ENCODE results near the gene SLC24A5.
A peak's percentile ranks its signal among the peaks of the same experiment; 100 is the strongest.

SLC24A5 gene

DNA sequence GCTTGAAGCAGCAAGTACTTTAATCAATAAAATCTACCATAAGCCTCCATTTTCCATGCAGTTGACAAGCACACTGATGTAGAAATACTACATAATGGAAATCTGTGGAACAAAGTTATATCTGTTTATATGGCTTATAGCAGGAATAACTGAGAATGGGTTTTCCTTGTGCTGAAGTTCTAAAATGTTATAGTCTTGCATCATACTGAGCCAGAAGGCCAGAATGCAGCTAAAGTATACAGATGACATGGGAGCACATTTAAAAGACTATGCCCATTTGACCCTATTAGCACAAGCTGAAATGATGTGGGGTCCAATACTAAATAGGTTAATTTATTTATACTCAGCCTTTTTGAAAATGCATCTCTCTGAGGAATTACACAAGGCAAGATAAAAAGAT is 25.1 kb downstream of the SLC24A5 start:
- Histone ChIP-seq H3K9me3 (ENCODE audit: control insufficient read depth in 5 of 5, low read length in 5 of 5) (no peaks in the 10 kb centered on the region), H3K9ac (ENCODE audit: low read length in 5 of 5) (no peak overlapping the region), H3K4me3 (ENCODE audit: low read depth in 1 of 5, low read length in 5 of 5) (no peak overlapping the region), H3K27me3 (ENCODE audit: control insufficient read depth in 5 of 5, insufficient read depth in 4 of 5, low read length in 5 of 5) (no peaks in the 10 kb centered on the region), H3K36me3 (ENCODE audit: control insufficient read depth in 5 of 5, insufficient read depth in 5 of 5, low read length in 5 of 5) (peaks cover 0 to 15% (median 0%) of the 10 kb centered on the region in 5 donors), H3K4me1 (ENCODE audit: control insufficient read depth in 5 of 5, insufficient read depth in 5 of 5, low read length in 5 of 5) (peaks cover 0 to 9% (median 0%) of the 10 kb centered on the region in 5 donors), H3K27ac (ENCODE audit: low read depth, low read length) (no peak overlapping the region)

DNA sequence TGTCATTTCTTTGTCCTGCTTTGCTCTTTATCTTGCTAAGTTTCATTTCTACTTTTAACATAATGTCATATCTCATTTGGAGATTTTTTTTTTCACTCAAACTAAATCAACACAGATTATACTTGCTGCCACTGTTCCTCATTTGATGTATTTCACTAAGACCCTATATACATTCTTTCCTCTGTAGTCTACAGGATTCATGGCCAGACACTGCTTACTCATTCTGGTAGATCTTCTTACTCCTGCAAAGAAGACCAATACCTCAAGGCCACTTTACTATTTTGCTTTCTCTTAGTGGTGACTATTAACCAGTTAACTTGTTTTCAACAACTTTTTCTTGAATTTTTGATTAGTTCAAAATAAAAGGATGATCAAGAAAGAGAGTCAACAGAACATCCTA is 26.6 kb downstream of the SLC24A5 start:
- Histone ChIP-seq H3K9me3 (ENCODE audit: control insufficient read depth in 5 of 5, low read length in 5 of 5) (no peaks in the 10 kb centered on the region), H3K4me3 (ENCODE audit: low read depth in 1 of 5, low read length in 5 of 5) (no peak overlapping the region)

DNA sequence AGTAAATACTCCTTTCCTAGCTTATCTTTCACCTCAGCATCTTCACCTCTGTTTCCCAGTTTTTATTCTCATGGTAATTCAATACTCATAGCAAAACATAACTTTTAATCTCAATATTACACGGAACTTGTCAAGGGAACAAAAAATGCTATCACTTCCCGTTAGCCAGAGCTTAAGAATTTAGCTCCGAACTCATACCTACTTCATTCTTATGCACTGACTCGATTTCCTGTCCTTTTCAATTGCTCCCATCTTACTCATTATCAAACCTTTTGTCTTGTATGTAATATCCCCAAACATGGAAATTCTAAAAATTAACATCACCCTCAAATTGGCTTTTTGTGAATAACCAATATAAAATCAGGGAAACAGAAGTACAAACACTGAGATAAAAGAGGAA is 29.1 kb downstream of the SLC24A5 start:
- H3K36me3 ChIP-seq (ENCODE audit: control insufficient read depth in 5 of 5, insufficient read depth in 5 of 5, low read length in 5 of 5): peaks cover 0 to 7% (median 0%) of the 10 kb centered on the region in 5 donors

More for the DNA sequence above, 26.6 kb downstream of the SLC24A5 start:
- Histone ChIP-seq H3K27ac (ENCODE audit: low read depth, low read length) (no peak overlapping the region), H3K27me3 (ENCODE audit: control insufficient read depth in 5 of 5, insufficient read depth in 4 of 5, low read length in 5 of 5) (no peaks in the 10 kb centered on the region), H3K4me1 (ENCODE audit: control insufficient read depth in 5 of 5, insufficient read depth in 5 of 5, low read length in 5 of 5) (peaks cover 0 to 9% (median 0%) of the 10 kb centered on the region in 5 donors), H3K9ac (ENCODE audit: low read length in 5 of 5) (no peak overlapping the region), H3K36me3 (ENCODE audit: control insufficient read depth in 5 of 5, insufficient read depth in 5 of 5, low read length in 5 of 5) (peaks cover 0 to 11% (median 0%) of the 10 kb centered on the region in 5 donors)

DNA sequence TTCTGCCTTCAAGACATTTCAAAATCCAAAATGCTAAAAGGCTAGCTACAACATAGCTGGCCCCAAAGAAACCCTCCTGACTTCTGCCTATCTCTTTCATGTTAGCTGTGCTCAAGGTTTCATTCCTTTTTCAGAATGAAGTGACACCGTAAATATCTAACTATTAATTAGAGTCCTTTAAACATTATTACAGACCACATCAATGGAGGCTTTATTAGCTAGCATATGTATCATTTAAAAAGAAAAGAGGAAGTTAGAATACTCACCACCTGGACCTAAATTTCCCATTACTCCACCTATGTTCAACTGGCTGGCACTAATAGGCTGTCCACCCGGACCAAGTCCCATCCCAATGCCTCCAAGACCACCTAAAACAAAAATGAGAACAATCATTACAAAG is 32.7 kb downstream of the SLC24A5 start:
- H3K9ac ChIP-seq (ENCODE audit: low read length in 5 of 5): no peak overlapping the region
- no peak overlapping the region for H3K27ac ChIP-seq (ENCODE audit: low read depth, low read length)
- no peaks in the 10 kb centered on the region for H3K27me3 ChIP-seq (ENCODE audit: control insufficient read depth in 5 of 5, insufficient read depth in 4 of 5, low read length in 5 of 5)
- no peak overlapping the region for H3K4me3 ChIP-seq (ENCODE audit: low read depth in 1 of 5, low read length in 5 of 5)
- H3K4me1 ChIP-seq (ENCODE audit: control insufficient read depth in 5 of 5, insufficient read depth in 5 of 5, low read length in 5 of 5): no peaks in the 10 kb centered on the region
- H3K9me3 ChIP-seq (ENCODE audit: control insufficient read depth in 5 of 5, low read length in 5 of 5): no peaks in the 10 kb centered on the region
- peaks cover 0 to 8% (median 0%) of the 10 kb centered on the region in 5 donors for H3K36me3 ChIP-seq (ENCODE audit: control insufficient read depth in 5 of 5, insufficient read depth in 5 of 5, low read length in 5 of 5)

More for the DNA sequence above, 29.1 kb downstream of the SLC24A5 start:
- Histone ChIP-seq H3K9ac (ENCODE audit: low read length in 5 of 5) (no peak overlapping the region), H3K4me3 (ENCODE audit: low read depth in 1 of 5, low read length in 5 of 5) (no peak overlapping the region), H3K27me3 (ENCODE audit: control insufficient read depth in 5 of 5, insufficient read depth in 4 of 5, low read length in 5 of 5) (no peaks in the 10 kb centered on the region), H3K9me3 (ENCODE audit: control insufficient read depth in 5 of 5, low read length in 5 of 5) (no peaks in the 10 kb centered on the region), H3K4me1 (ENCODE audit: control insufficient read depth in 5 of 5, insufficient read depth in 5 of 5, low read length in 5 of 5) (peaks cover 0 to 2% (median 0%) of the 10 kb centered on the region in 5 donors), H3K27ac (ENCODE audit: low read depth, low read length) (no peak overlapping the region)

DNA sequence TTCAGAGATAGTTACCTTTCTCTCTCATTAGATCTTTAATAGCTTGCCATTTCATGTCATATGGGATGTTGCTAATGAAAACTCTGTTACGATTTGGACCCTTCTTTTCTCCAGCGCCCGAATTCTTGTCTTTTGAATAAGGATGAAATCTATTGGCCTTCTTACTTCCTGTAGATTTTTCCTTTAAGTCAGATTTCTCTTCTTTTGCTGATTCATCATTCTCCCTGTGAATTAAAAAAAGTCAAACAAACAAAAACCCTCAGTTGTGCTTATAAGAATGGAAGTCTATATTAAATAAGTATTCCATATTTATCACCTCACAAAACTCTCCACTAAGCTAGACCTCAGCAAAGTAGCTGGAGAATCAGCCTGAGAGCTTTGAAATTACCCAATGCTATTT is 47.8 kb downstream of the SLC24A5 start:
- Histone ChIP-seq H3K9me3 (ENCODE audit: control insufficient read depth in 5 of 5, low read length in 5 of 5) (no peaks in the 10 kb centered on the region), H3K27me3 (ENCODE audit: control insufficient read depth in 5 of 5, insufficient read depth in 4 of 5, low read length in 5 of 5) (no peaks in the 10 kb centered on the region), H3K4me3 (ENCODE audit: low read depth in 1 of 5, low read length in 5 of 5) (no peak overlapping the region), H3K9ac (ENCODE audit: low read length in 5 of 5) (no peak overlapping the region), H3K27ac (ENCODE audit: low read depth, low read length) (no peak overlapping the region), H3K4me1 (ENCODE audit: control insufficient read depth in 5 of 5, insufficient read depth in 5 of 5, low read length in 5 of 5) (no peaks in the 10 kb centered on the region), H3K36me3 (ENCODE audit: control insufficient read depth in 5 of 5, insufficient read depth in 5 of 5, low read length in 5 of 5) (peaks cover 0 to 5% (median 0%) of the 10 kb centered on the region in 5 donors)

DNA sequence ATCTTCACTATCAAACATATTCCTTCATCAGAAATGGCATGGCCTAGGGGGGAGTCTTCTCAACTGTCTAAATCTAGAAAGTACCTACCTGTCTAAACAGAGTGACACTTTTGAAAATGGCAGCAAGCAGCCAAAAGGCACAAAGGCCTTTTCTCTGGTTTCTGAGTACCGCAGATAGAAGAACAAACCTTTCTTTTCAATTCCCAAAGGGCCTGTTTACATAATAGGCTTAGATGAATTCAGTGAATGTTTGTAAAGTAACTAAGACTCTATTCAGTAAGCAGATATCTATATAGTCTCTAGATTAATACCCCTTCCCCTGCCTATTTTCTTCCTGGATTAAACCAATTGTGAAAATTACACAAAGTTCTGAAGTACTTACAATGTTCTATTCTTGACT is 50.2 kb downstream of the SLC24A5 start:
- H3K27ac ChIP-seq (ENCODE audit: low read depth, low read length): no peak overlapping the region
- H3K9ac ChIP-seq (ENCODE audit: low read length in 5 of 5): no peak overlapping the region
- H3K4me3 ChIP-seq (ENCODE audit: low read depth in 1 of 5, low read length in 5 of 5): no peak overlapping the region
- H3K4me1 ChIP-seq (ENCODE audit: control insufficient read depth in 5 of 5, insufficient read depth in 5 of 5, low read length in 5 of 5): no peaks in the 10 kb centered on the region
- H3K9me3 ChIP-seq (ENCODE audit: control insufficient read depth in 5 of 5, low read length in 5 of 5): no peaks in the 10 kb centered on the region
- no peaks in the 10 kb centered on the region for H3K36me3 ChIP-seq (ENCODE audit: control insufficient read depth in 5 of 5, insufficient read depth in 5 of 5, low read length in 5 of 5)
- H3K27me3 ChIP-seq (ENCODE audit: control insufficient read depth in 5 of 5, insufficient read depth in 4 of 5, low read length in 5 of 5): no peaks in the 10 kb centered on the region

DNA sequence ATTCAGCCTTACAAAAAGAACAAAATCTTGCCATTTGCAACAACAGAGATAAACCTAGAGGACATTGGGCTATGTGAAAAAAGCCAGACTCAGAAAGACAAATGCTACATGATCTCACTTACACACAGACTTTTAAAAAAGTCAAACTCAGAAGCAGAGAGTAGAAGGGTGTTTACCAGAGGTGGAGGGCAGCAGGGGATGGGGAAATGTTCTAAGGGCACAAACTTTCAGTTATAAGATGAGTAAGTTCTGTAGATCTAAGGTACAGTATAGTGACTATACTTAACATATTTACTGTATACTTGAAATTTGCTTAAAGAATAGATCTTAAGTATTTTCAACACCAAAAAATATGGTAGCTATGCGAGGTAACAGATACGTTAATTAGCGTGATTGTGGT is 54.3 kb downstream of the SLC24A5 start:
- Histone ChIP-seq H3K9ac (ENCODE audit: low read length in 5 of 5) (no peak overlapping the region), H3K27ac (ENCODE audit: low read depth, low read length) (no peak overlapping the region), H3K9me3 (ENCODE audit: control insufficient read depth in 5 of 5, low read length in 5 of 5) (no peaks in the 10 kb centered on the region), H3K36me3 (ENCODE audit: control insufficient read depth in 5 of 5, insufficient read depth in 5 of 5, low read length in 5 of 5) (no peaks in the 10 kb centered on the region), H3K4me3 (ENCODE audit: low read depth in 1 of 5, low read length in 5 of 5) (no peak overlapping the region), H3K27me3 (ENCODE audit: control insufficient read depth in 5 of 5, insufficient read depth in 4 of 5, low read length in 5 of 5) (no peaks in the 10 kb centered on the region), H3K4me1 (ENCODE audit: control insufficient read depth in 5 of 5, insufficient read depth in 5 of 5, low read length in 5 of 5) (peaks cover 0 to 18% (median 6%) of the 10 kb centered on the region in 5 donors)

DNA sequence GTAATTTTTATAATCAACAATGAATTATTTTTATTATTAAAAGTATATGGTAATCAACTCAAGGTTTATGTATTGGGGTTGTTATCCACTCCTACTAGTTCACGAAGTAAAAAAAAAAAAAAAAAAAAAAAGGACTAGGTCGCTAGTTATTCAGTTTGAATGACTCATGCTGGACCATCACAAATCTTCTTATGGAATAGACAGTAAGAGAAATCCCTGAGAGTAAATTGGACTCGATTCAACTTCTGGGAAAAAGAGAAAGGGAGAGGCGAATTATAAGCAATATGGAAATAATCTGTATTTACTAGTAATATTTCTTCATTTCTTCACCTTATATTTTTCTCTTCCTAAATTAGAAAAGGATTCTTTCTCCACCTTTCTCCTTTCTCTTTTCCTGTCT is 55.3 kb downstream of the SLC24A5 start:
- Histone ChIP-seq H3K4me3 (ENCODE audit: low read depth in 1 of 5, low read length in 5 of 5) (no peak overlapping the region), H3K36me3 (ENCODE audit: control insufficient read depth in 5 of 5, insufficient read depth in 5 of 5, low read length in 5 of 5) (no peaks in the 10 kb centered on the region), H3K27ac (ENCODE audit: low read depth, low read length) (no peak overlapping the region), H3K4me1 (ENCODE audit: control insufficient read depth in 5 of 5, insufficient read depth in 5 of 5, low read length in 5 of 5) (peaks cover 0 to 18% (median 6%) of the 10 kb centered on the region in 5 donors), H3K9me3 (ENCODE audit: control insufficient read depth in 5 of 5, low read length in 5 of 5) (no peaks in the 10 kb centered on the region), H3K27me3 (ENCODE audit: control insufficient read depth in 5 of 5, insufficient read depth in 4 of 5, low read length in 5 of 5) (peaks cover 0 to under 1% (median 0%) of the 10 kb centered on the region in 5 donors), H3K9ac (ENCODE audit: low read length in 5 of 5) (no peak overlapping the region)

DNA sequence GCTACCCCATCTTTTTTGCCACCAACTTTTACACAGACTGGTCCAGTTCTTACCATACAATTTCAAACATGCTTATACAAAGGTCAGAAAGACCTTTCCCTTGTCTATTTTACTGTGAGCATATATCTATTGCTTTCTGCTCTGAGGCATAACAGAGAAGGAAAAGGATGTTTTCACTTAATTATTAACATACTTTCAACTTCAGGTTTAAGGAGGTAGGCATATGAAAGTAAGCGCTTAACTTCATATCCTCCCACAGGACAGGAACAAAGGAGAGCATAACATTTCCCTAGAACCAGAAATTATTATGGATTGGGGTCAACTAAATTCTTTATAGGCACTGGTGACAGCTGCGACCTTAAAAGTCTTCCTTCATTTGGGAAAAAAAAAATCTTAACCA is 56.2 kb downstream of the SLC24A5 start:
- H3K4me1 ChIP-seq (ENCODE audit: control insufficient read depth in 5 of 5, insufficient read depth in 5 of 5, low read length in 5 of 5): peaks cover 0 to 18% (median 6%) of the 10 kb centered on the region in 5 donors
- peak overlapping the region in 3 of 5 donors; percentile 45 to 72 (median 63) for H3K4me3 ChIP-seq (ENCODE audit: low read depth in 1 of 5, low read length in 5 of 5)
- no peaks in the 10 kb centered on the region for H3K36me3 ChIP-seq (ENCODE audit: control insufficient read depth in 5 of 5, insufficient read depth in 5 of 5, low read length in 5 of 5)
- H3K27ac ChIP-seq (ENCODE audit: low read depth, low read length): no peak overlapping the region
- peak overlapping the region in 1 of 5 donors; percentile 64 for H3K9ac ChIP-seq (ENCODE audit: low read length in 5 of 5)
- peaks cover 0 to 2% (median 0%) of the 10 kb centered on the region in 5 donors for H3K27me3 ChIP-seq (ENCODE audit: control insufficient read depth in 5 of 5, insufficient read depth in 4 of 5, low read length in 5 of 5)
- no peaks in the 10 kb centered on the region for H3K9me3 ChIP-seq (ENCODE audit: control insufficient read depth in 5 of 5, low read length in 5 of 5)

DNA sequence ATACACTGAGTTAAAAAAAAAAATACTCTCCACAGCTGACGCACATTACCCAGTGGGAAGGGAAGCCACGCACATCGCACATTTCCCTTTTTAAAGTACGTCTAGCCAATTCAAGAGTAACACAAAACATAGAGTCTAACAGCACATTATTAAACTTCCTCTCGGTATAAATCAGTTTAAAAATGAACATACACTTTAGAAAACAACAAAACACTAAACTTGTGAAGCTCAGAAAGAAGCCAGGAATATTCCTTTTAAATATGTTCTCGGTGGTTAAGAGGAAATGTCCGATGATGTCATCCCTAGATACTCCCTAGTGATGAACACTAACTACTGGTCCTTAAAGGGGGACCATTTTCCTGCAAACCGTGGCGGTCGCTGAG is 56.6 kb downstream of the SLC24A5 start:
- Histone ChIP-seq H3K9me3 (ENCODE audit: control insufficient read depth in 5 of 5, low read length in 5 of 5) (no peaks in the 10 kb centered on the region), H3K36me3 (ENCODE audit: control insufficient read depth in 5 of 5, insufficient read depth in 5 of 5, low read length in 5 of 5) (no peaks in the 10 kb centered on the region), H3K27me3 (ENCODE audit: control insufficient read depth in 5 of 5, insufficient read depth in 4 of 5, low read length in 5 of 5) (peaks cover 0 to 2% (median 0%) of the 10 kb centered on the region in 5 donors), H3K4me3 (ENCODE audit: low read depth in 1 of 5, low read length in 5 of 5) (peak overlapping the region; percentile 45 to 78 (median 69)), H3K9ac (ENCODE audit: low read length in 5 of 5) (peak overlapping the region in 4 of 5 donors; percentile 56 to 64 (median 60)), H3K27ac (ENCODE audit: low read depth, low read length) (no peak overlapping the region), H3K4me1 (ENCODE audit: control insufficient read depth in 5 of 5, insufficient read depth in 5 of 5, low read length in 5 of 5) (peaks cover 0 to 18% (median 6%) of the 10 kb centered on the region in 5 donors)
